Activated CD4-positive, CD25-positive, alpha-beta regulatory T cell (primary cell): ENCODE measurements around the gene OXCT2.

Experiments used
- DNase-seq, 4 experiments: peaks; one replicate each; lab custom pipeline; 2025; lab: John Stamatoyannopoulos, UW

The OXCT2 gene

GRCh38 chr1:39762550-39763540 is 8.3 kb downstream of the OXCT2 start:
- no peak for DNase-seq

DNA sequence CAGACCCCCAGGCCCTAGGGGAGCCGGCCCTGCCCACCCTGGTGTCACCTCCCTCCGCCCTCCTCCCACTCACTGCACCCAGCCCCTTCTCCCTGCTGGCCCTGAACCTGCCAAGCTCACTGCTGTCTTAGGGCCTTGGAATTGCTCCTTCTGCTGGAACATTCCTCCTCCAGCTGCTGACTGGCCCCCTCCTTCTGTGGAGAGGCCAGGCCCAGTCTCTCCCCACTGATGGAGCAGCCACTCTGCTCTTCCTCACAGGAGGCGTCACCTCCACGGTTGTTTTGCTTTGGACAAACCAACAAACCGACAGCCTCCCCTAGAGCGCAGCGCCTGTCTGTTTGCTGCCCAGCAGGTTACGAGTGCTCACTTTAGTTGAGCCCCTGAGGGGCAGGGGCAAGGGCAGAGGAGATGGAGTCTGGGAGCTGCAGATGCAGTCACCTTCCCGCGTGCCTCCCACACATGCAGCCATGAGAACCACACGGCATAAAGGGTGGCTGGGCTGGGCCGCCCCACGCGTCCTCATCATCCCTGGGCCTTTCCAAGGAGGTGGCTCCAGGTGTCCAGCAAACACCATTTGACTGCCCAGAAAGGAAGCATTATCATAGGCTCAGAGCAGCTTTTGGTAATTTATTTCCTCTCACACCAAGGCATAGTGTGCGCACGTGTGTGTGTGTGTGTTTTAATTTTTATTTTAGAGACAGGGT is 9.4 kb downstream of the OXCT2 start:
- no peak for DNase-seq

DNA sequence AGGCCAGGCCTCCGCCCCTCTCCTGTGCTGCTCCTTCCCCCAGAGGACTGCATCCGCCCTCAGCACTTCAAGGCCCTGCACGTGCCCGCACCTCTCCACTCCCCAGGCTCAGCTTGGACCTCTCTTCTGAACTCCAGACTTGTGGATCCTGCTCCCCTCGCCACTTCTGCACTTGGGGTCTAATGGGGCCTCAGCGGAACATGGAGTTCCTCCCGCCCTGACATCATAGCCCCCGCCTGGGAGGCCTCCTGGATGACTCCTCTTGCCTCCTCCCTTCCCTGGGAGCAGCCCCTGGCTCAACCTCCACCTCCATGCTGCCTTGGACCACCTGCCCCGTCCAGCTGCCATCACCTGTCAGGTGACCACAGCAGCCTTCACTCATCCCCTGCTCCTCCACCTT is 10.1 kb downstream of the OXCT2 start:
- DNase-seq, result no peak

GRCh38 chr1:39760074-39761008 is 10.8 kb downstream of the OXCT2 start:
- DNase-seq, result no peak

DNA sequence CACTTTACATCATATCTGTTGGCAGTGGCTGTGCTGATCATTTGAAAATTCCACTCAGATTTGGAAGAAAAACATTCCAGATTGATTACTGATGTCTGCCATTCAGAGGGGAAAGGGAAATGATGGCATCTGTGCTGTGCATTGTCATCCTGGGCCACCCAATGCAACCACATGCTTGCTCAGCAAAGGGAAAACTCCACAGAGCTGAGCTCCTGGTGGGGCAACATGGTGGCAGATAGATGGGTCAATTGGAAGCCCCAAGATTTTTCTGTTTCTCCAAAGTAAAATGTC is 11.8 kb downstream of the OXCT2 start:
- DNase-seq, result no peak

DNA sequence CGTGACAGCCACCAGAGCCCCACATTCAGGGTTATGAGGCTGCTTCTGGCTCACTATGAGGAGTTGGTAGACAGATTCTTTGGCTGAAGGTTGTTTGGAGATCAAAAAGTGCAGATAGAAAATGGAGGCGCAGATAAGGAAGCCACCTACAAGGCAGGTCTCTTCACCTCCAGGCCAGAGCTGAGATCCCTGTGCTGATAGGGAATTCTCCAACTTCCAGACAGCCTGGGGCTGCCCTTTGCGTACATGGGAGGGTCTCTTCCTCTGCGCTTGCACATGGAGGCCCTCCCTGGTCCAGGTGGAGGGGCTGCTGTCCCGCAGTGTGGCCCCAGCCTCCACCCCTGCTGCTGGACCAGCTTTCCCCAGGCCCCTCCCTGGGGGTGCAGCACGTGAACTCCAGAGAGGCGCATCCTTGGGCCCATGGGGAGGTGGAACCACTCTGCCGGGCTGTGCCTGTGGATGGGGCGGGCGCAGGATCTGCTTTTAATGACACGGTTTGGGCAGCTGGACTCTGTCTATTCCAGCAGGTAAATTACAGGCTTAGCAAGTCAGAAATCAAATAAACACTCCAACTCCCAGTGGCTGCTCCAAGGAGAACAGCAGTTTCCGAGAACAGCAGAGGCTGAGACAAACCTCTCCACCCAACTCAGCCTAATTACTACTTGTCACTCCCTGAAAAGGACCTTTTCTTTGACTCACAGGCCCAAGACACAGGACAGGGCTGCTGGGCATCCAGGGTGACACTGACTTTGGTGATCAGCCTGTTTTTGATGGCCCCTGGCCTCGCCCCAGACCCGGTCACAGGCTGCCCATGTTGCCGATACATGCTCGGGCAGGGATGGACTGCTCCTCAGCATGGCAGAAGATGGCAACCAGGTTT is 12.4 kb downstream of the OXCT2 start:
- DNase-seq, result no peak

GRCh38 chr1:39757501-39757900 is 13.6 kb downstream of the OXCT2 start:
- DNase-seq, result no peak

DNA sequence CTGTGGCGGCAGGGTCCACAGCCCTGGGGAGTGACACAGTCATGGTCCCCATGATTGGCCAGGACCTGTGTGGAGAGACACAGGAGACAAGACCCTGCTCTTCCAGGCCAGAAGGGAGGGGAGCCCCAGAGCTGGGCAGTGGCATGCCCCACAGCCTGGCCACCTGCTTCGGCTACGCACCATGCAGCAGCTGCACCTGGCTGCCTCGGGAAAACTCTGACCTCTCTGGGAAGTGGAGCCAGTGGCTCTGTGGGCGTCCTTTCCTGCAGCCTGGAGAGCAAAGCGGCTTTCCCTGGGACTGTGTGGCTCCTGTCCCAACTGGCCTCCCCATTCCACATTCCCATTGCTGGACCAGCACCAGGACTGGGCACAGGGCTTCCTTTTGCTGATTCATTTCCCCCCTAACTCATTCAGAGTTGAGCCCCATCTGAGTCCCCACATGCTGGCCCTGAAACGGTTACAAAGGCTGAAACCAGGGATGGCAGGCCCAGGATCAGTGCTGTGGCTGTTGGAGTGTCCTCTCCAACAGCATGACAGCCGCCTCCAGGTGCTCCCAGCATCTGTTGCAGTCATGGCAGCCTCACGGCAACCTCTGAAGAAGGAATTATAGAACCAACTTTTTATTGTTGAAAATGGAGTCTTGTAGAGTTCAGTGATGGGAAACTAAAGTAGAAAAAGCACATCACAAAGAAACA is 15.0 kb downstream of the OXCT2 start:
- no peak for DNase-seq

- no peak for DNase-seq
Observed at GRCh38 chr1:39754906-39755504, 16.1 kb downstream of the OXCT2 start.

- no peak for DNase-seq
Observed at GRCh38 chr1:39754026-39754570, 17.1 kb downstream of the OXCT2 start.

- DNase-seq, result no peak
Observed at GRCh38 chr1:39753132-39754025, 17.8 kb downstream of the OXCT2 start.

- DNase-seq, result no peak
Observed at GRCh38 chr1:39752703-39753102, 18.4 kb downstream of the OXCT2 start.

- DNase-seq, result no peak
Observed at GRCh38 chr1:39751595-39751994, 19.6 kb downstream of the OXCT2 start.

DNA sequence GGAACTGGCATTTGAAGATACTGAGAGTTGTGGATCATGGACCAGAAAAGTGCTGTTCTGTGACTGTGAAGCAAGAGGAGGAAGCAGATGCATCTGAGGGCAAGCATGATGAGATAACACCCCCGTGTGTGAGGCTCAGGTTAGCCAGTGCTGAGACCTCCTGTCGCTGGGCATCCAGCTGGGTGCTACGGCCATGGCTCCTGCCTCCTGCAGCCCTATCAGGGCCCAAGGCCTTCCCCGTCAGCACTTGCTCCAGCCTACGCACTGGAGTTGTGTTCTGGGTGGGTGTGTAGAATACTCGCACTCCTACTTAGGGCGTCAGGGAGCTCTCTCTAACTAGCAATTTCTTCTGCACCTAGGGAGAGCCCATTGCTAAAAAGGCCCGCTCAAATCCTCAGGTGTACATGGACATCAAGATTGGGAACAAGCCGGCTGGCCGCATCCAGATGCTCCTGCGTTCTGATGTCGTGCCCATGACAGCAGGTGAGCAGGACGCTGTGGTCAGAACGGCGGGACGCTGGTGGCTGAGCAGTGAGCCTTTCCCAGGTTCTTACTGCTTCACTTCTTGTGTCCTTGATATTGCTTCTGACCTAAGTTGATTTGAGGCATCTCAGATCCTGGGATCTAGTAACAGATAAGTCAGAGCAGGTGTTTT is 26.0 kb downstream of the OXCT2 start:
- DNase-seq, result no peak

GRCh38 chr1:39738622-39739366 is 32.4 kb downstream of the OXCT2 start, which contains the start of gene PPIE:
PPIE (plus strand) TSS chr1:39738882; CDS start chr1:39738901, 19 bp downstream.
- peak; percentile 91 to 94 (median 94) for DNase-seq

- no peak for DNase-seq
Observed at GRCh38 chr1:39737546-39738169, 33.5 kb downstream of the OXCT2 start.

DNA sequence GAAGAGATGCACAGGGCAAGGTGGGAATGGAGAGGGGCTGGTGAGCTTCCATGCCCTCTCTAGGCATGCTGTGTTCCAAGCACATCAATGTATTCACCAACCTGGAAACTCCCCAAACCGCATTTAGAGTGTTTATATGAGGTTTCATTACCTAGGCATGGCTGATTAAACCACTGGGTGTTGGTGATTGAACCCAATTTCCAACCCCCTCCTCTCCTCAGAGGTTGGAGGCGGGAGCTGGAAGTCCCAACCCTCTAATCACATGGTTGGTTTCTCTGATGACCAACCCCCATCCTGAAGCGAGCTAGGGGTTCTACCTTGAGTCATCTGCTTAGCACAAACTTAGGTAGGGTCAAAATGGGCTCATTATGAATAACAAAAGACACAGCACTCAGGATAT is 35.4 kb downstream of the OXCT2 start:
- DNase-seq, result no peak
